ENCODE data around the gene MAD1L1. TPM values are rescaled to one million over a fixed set of nuclear protein-coding genes. Genes with fewer than 3 reads are reported as not detected.

Gene MAD1L1
- total RNA-seq, 1 donor from 2014 or later: 32.3 TPM

- Mint-ChIP-seq H3K36me3 (ENCODE audit: low read depth, unreplicated experiment) (peaks cover 17% of the 10 kb centered on the region), H3K27me3 (ENCODE audit: low read depth, unreplicated experiment) (peaks cover 2% of the 10 kb centered on the region), H3K4me1 (ENCODE audit: low read depth, unreplicated experiment) (peaks cover 7% of the 10 kb centered on the region), H3K4me3 (ENCODE audit: unreplicated experiment) (no peak overlapping the region), H3K9me3 (ENCODE audit: unreplicated experiment) (no peaks in the 10 kb centered on the region), H3K27ac (ENCODE audit: unreplicated experiment) (no peak overlapping the region)
- Histone ChIP-seq H3K4me1 (ENCODE audit: insufficient read depth, low read length) (no peaks in the 10 kb centered on the region), H3K79me2 (ENCODE audit: insufficient read depth, low read length) (no peaks in the 10 kb centered on the region), H3K9ac (ENCODE audit: low read length) (no peak overlapping the region), H3K36me3 (ENCODE audit: insufficient read depth, low read length) (no peaks in the 10 kb centered on the region), H4K20me1 (ENCODE audit: insufficient read depth, low read length) (peaks cover 5% of the 10 kb centered on the region), H2AFZ (ENCODE audit: low read depth, low read length) (no peak overlapping the region), H3K4me2 (ENCODE audit: low read length) (no peak overlapping the region), H3K4me3 (ENCODE audit: insufficient read depth, low read depth, low read length) (no peak overlapping the region), H3K27ac (ENCODE audit: low read depth, low read length) (no peak overlapping the region), H3K27me3 (ENCODE audit: insufficient read depth, low read length) (no peaks in the 10 kb centered on the region), H3K9me3 (ENCODE audit: insufficient read depth, low read depth, low read length) (no peaks in the 10 kb centered on the region)
- FAIRE-seq: no peak
- TF ChIP-seq CTCF (IDR thresholded peaks at IDR 0.05; ENCODE audit: insufficient read depth, low read depth, low read length) (no peak), EZH2 (IDR thresholded peaks at IDR 0.05; ENCODE audit: insufficient read depth, low read length) (no peak)
- DNase-seq (ENCODE audit: low read depth): no peak
Measured at GRCh38 chr7:2000746-2001321, 231.9 kb downstream of the MAD1L1 start.

GRCh38 chr7:2000153-2000687, 232.5 kb downstream of the MAD1L1 start:
- H4K20me1 ChIP-seq (ENCODE audit: insufficient read depth, low read length): peaks cover 3% of the 10 kb centered on the region
- Mint-ChIP-seq H3K36me3 (ENCODE audit: low read depth, unreplicated experiment) (peaks cover 17% of the 10 kb centered on the region), H3K4me3 (ENCODE audit: unreplicated experiment) (peak overlapping the region; percentile 41), H3K9me3 (ENCODE audit: unreplicated experiment) (no peaks in the 10 kb centered on the region), H3K4me1 (ENCODE audit: low read depth, unreplicated experiment) (peaks cover 7% of the 10 kb centered on the region), H3K27me3 (ENCODE audit: low read depth, unreplicated experiment) (peaks cover 2% of the 10 kb centered on the region), H3K27ac (ENCODE audit: unreplicated experiment) (no peak overlapping the region)
- DNase-seq (ENCODE audit: low read depth) (no peak), FAIRE-seq (no peak)
- no peaks in the 10 kb centered on the region for H3K36me3 ChIP-seq (ENCODE audit: insufficient read depth, low read length)
- TF ChIP-seq EZH2 (IDR thresholded peaks at IDR 0.05; ENCODE audit: insufficient read depth, low read length): no peak
- TF ChIP-seq CTCF (IDR thresholded peaks at IDR 0.05; ENCODE audit: insufficient read depth, low read depth, low read length): no peak
- no peak overlapping the region for H3K9ac ChIP-seq (ENCODE audit: low read length)
- no peak overlapping the region for H2AFZ ChIP-seq (ENCODE audit: low read depth, low read length)
- no peak overlapping the region for H3K27ac ChIP-seq (ENCODE audit: low read depth, low read length)
- H3K4me3 ChIP-seq (ENCODE audit: insufficient read depth, low read depth, low read length): no peak overlapping the region
- no peak overlapping the region for H3K4me2 ChIP-seq (ENCODE audit: low read length)
- no peaks in the 10 kb centered on the region for H3K9me3 ChIP-seq (ENCODE audit: insufficient read depth, low read depth, low read length)
- H3K27me3 ChIP-seq (ENCODE audit: insufficient read depth, low read length): no peaks in the 10 kb centered on the region
- no peaks in the 10 kb centered on the region for H3K79me2 ChIP-seq (ENCODE audit: insufficient read depth, low read length)
- no peaks in the 10 kb centered on the region for H3K4me1 ChIP-seq (ENCODE audit: insufficient read depth, low read length)

- FAIRE-seq: no peak
- no peak overlapping the region for H2AFZ ChIP-seq (ENCODE audit: low read depth, low read length)
- no peaks in the 10 kb centered on the region for H3K9me3 Mint-ChIP-seq (ENCODE audit: unreplicated experiment)
- H4K20me1 ChIP-seq (ENCODE audit: insufficient read depth, low read length): peaks cover 8% of the 10 kb centered on the region
- H3K36me3 ChIP-seq (ENCODE audit: insufficient read depth, low read length): no peaks in the 10 kb centered on the region
- H3K4me1 Mint-ChIP-seq (ENCODE audit: low read depth, unreplicated experiment): peaks cover 7% of the 10 kb centered on the region
- H3K9me3 ChIP-seq (ENCODE audit: insufficient read depth, low read depth, low read length): no peaks in the 10 kb centered on the region
- no peaks in the 10 kb centered on the region for H3K79me2 ChIP-seq (ENCODE audit: insufficient read depth, low read length)
- peaks cover 2% of the 10 kb centered on the region for H3K27me3 Mint-ChIP-seq (ENCODE audit: low read depth, unreplicated experiment)
- DNase-seq (ENCODE audit: low read depth): no peak
- no peak for TF ChIP-seq CTCF (IDR thresholded peaks at IDR 0.05; ENCODE audit: insufficient read depth, low read depth, low read length)
- TF ChIP-seq EZH2 (IDR thresholded peaks at IDR 0.05; ENCODE audit: insufficient read depth, low read length): no peak
- H3K27me3 ChIP-seq (ENCODE audit: insufficient read depth, low read length): no peaks in the 10 kb centered on the region
- H3K27ac ChIP-seq (ENCODE audit: low read depth, low read length): no peak overlapping the region
- H3K4me3 ChIP-seq (ENCODE audit: insufficient read depth, low read depth, low read length): no peak overlapping the region
- H3K4me1 ChIP-seq (ENCODE audit: insufficient read depth, low read length): no peaks in the 10 kb centered on the region
- H3K27ac Mint-ChIP-seq (ENCODE audit: unreplicated experiment): no peak overlapping the region
- no peak overlapping the region for H3K4me3 Mint-ChIP-seq (ENCODE audit: unreplicated experiment)
- no peak overlapping the region for H3K9ac ChIP-seq (ENCODE audit: low read length)
- H3K4me2 ChIP-seq (ENCODE audit: low read length): no peak overlapping the region
- peaks cover 17% of the 10 kb centered on the region for H3K36me3 Mint-ChIP-seq (ENCODE audit: low read depth, unreplicated experiment)
Measured at GRCh38 chr7:1999278-1999984, 233.3 kb downstream of the MAD1L1 start.
